GM21825 (cell line): Measurements from ENCODE around the gene PHEX.

Source experiments
- ATAC-seq: cut with Tn5 transposase; IDR thresholded peaks from one replicate; pipeline ENCODE4 v1.9.1; 2021; ENCODE audit warnings: mild to moderate bottlenecking, moderate library complexity; ENCODE audit not compliant: unreplicated experiment

Gene PHEX

DNA sequence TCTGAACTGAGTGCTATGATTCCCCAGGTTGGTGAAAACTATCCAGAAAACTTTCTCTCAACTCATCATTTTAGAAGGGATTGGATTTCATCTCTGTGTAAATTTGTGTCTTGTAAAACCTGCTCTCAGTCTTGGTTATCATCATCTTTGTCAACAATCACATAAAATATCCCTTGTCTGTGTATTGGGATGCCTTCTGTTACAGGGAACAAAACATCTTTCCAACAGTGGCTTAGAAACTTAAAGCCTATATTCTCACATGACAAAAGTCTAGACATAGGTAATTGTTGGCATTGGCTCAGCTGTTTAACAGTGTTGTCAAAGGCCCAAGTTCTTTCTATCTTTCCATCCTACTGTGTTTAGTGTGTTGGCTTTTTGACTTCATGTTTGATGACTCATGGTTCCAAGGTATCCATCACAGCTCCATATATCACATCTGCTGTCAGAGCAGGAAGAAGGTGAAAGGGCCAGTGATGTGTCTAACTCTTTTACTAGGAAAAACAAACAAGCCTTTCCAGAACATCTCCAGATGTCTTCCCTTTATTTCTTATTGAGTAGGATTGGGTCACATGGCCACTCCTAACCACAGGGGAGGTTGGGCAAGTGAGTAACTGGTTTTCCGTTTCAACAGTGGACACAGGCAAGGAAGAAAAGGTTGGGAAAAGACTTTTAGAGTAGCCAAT lies 65.0 kb downstream of the PHEX start:
- ATAC-seq, result no peak

DNA sequence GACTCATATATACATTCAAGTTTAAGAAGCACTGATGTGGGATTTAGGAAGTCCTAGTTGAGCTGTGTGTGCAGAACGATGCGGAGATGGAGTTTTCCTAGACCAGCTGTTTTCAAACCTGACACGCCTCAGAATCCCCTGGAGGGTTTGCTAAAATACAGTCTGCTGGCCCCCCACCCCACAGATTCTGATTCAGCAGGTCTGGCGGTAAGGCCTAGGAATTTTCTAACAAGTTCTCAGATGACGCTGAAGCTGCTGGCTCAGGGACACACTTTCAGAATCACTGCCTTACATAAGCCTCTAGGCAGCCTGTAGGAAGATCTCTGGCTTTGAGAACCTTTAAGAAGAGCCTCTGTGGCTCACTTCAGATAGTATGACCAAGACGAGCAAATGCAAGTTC lies 73.1 kb downstream of the PHEX start:
- ATAC-seq, result no peak

DNA sequence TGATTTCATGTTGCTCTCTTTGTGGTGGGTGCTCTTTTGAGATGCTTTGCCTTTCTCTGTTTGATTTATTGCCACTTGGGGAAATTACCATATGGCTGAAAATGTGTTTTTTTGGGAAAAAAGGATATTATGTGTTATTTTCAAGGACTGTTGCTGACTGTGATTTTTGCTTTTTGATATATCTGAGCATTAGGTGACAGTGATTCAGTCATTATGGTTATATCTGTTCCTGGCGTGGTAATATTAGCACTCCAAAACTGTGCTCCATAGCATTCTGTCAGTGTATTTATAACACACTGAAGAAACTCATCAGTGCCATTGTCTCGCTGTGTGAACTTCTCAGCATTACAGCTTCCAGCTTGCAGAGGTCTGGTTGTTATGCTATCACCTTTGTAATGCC lies 73.8 kb downstream of the PHEX start:
- no peak for ATAC-seq

DNA sequence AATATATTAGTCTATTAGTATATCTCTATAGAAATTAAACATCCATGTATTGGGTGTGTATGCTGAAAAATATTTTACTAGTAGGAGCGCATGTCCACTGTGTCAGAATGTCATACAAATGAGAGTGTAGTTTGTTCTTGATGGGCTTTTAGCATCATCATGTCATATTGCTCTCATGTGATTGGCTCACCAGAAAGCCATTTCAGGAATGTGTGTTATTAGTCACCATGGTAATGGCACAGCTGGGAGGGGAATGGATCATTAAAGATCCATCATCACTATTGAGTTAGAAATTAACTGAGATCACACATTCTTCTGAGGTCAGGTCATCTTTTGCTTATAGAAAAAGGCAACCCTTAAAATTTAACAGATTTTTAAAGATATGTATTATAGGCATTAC lies 77.3 kb downstream of the PHEX start:
- ATAC-seq, result no peak

DNA sequence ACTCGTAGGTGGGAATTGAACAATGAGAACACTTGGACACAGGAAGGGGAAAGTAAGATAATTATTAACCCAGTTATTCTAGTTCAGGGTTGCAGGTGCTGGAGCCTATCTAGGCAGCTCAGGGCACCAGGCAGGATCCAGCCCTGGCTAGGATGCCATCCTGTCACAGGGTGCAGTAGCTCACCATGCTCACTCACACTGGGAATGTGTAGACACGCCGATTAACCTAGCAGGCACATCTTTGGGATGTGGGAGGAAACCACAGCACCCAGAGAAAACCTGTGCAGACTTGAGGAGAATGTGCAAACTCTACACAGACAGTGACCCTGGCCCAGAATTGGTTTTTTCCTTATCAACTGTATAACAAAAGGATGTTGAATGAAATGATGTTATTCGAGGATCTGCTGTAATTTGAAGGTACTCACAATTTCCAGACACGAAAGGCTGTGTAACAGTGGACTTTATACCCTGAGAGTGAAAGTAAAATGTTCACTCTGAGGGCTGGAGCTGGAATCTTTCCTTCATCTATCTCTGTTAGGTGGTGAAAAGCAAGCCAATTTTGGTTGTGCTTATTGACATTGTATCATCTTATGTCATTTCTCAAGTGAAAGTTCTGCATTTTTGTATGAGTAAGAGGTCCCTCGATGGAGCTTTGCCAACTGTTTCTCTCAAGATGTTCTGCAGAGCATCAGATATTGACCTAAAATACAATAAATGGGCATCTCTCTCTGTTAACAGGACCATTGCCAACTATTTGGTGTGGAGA lies 78.8 kb downstream of the PHEX start:
- no peak for ATAC-seq

DNA sequence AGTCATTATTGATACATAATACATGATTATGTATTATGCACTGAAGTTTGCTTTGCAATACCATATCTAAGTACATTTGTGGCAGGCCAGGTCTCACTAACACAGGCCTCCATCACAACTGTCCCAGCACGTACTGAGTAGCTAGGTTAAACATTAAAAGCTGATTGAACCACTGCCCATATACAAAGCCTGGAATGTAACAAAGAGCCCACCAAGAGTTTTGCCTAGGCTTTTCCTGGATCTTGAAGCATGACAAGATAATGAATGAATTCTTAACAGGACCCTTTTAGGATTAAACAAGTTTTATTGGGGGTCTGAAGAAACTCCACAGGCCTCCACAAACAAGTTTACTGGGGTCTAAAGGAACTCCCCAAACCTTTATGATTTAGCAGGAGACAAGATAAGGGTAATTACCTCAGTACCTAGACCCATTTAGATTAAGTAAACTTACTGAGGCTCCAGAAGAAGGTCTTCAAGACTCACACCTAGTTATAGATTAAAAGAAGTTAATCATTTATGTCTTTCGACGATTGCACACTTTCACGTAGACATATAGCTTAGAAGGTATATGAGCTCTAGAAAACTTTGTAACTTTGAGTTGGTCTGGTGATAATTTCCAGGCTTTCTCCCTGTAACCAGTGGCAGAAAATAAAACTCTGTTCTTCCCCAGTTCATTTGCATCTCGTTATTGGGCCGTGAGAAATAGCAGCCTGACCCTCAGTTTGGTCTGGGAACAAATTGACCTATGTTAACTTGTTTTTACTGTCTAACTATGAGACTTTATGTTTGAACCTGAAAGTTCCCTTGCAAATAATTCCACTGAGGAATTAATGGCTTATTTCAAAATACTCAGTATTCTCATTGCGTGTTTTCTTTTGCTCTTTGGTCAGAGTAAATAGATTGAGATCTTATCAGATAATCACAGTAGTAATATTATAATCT lies 84.8 kb downstream of the PHEX start:
- no peak for ATAC-seq

DNA sequence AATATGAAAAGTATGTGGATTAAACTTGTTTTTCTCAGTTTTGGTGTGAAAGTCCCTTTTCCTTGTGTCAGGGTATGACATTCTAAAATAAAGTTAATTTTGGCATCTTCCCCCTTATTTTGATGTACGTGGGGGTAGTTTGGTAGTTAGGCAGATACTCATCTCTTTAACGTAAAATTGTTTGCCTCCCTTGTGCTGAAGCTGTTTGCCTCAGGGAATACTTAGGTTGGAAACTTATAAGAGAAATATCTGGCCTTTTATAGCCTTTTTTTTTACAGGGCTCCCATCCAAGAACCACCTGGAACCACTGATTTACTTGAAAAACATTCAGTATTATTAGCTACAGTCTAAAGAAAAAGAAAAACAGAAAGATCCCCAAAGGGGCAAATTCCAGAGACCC lies 85.5 kb downstream of the PHEX start:
- ATAC-seq, result no peak

DNA sequence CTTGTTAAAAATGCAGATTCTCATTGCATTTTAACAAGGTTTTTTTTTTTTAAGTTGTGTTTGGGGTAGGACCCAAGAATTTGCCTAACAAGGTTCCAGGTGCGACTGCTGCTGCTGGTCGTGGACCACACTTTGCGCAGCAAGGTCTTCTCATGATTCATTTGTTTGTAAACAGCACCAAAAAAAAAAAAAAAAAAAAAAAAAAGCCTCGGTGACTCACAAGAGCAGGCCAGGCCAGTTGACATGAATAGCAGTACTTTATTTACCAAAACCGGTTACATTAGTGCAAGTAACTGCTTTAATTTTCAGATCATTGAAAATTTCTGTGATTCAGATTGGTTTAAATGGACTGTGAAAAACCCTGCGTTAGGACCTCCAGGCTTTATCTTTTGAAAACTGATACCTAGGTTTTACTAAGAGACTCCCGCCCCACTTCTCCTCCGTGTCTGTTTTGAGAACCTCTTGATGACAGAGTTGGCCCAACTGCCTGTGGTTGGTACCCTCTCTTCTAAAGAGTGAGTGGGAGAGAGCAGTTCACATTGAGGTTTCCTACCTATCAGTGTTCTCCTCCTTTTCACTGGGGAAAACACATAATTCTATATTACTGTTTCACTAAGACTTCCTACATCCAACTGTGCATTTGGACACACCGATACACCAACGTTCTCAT lies 86.2 kb downstream of the PHEX start:
- ATAC-seq, result no peak

DNA sequence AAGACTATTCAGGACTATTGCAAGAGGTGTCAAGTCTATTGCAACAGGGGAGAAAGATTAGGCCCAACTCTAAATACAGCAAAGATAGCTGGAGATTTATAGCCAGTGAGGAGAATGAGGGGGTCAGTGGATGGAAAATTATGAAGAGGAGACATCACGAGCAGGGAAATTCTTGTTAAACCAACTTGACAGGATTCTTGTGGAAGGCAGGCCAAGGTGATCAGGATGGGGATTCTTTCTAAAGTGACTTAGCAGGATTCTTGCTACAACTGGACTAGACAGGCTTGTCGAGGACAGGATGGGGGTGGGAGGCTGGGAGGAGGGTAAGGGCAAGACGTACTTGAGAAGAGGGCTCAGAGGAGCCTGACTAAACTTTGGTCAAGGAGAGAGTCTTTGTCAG lies 89.0 kb downstream of the PHEX start:
- ATAC-seq, result no peak

DNA sequence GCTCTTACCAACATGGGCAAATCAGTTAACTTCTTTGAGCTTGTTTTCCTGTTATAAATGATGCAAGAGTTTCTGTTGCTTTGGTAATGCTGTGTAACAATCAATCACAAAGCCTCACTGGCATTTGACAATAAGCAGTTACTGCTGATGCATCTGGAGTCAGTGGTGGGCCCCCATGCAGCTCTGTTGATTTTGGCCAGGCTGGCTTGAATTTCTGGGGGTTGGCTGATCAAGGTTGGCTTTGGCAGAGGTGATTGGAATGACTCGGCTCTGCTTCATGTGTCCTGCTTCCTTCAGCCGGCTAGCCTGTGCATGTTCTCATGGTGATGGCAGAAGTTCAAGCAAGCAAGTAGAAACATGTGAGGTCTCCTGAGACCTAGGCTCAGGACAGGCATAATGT lies 90.4 kb downstream of the PHEX start:
- ATAC-seq, result no peak

DNA sequence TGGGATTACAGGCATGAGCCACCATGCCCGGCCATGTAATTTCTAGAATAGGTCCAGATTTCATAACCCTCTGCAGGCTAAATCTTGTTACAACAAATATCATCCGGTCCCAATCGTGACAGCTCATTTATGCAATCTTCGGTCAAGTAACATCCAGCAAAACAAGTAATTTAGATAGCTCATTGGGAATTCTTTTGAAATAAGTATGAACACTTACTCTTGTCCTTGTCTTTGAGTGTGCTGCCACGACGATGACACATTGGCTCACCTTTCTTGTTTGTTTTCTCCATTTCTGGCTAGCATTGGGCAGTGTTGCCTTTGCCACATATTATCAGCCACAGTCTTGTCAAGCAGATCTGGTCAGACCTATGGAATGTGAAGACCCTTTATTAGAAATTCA lies 92.0 kb downstream of the PHEX start:
- no peak for ATAC-seq

DNA sequence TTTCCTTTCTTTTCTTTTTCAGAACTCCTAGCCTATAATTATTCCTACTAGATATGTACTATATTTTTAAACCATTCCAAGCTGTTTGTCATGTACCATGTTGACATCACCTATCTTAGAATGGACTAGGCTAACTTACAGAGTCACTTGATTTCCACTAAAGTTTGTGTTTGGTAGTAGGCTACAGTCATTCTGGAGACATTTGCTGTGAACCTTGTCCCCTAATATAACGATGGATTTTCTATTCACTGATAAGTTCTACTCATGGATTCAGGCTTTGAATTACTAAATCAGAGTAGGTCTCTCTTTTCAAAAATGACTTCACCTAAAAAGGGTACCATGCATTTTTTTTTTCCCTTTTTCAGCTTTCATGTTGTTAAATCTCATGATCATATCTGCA lies 93.4 kb downstream of the PHEX start:
- no peak for ATAC-seq

DNA sequence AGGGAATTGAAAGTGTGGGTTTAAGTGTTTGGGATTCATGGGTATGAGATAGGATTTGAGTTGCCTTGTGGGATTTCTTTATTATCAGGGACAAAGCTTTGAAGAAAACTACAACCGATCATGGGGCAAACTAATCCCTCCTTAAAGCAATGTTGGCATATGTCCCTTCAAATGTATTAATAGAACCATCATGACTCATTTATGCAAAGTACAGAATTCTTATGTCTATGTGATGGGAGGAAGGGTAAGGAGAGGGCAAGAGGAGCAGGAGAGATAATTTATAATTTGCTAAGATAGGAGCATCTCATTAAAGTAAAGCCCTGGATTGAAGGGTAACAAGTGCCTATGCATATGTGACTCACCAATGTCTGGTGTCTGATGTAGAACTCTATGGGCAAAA lies 94.2 kb downstream of the PHEX start:
- ATAC-seq, result no peak

DNA sequence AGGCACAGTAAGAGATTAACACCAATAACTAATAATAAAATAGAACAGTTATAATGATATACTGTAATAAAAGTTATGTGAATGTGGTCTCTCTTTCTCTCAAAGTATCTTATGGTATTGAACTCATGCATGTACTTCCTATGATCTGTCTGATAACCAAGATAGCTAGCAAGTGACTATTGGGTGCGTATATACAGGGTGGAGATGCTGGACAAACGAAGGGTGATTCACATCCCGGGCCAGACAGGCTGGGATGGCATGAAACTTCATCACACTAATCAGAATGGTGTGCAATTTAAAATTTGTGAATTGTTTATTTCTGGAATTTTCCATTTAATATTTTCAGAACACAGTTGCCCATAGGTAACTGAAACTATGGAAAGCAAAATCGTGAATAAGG lies 96.8 kb downstream of the PHEX start:
- ATAC-seq, result no peak

DNA sequence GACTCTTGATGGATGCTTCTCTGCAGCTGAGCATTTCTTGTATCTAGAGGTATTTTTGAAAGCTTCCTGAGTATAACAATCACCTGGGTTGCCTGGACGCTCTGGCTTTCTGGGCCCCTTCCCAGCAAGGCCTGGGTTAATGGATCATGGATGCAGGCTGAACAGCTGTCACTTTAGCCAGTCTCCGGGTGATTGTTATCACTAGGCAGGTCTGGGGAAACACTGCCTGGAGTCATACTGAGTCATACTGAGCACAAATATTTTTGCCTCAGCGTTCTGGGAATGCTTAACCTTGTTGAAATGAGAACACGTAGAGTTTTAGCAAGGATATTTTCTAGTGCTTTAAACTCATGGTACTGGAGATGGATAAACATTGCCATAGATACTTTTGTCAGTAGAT lies 102.6 kb downstream of the PHEX start:
- no peak for ATAC-seq

DNA sequence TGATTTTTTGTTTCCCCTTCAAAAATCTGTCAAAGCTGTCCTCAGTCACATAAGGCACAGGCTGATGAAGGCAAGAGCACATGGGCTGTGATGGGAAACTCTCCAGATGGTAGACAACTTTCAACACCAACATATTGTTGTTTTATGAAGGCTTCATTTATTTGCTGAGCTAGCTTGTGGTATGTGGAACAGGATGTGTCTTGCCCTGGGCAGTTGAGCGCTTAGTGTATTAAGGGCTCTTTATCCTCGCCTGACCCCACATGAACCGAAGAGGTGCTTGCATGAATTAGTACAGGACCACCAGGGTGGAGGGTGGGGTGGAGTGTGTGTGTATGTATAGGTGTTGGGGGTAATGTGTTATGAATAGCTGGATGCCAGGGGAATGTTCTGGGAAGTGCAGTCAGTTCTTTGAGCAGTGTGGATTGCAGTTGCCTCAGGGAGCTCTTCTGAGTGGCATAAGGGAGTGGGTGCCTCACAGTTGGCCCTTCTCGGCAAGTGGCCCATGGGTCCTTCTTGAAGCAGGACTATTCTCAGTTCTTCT lies 103.1 kb downstream of the PHEX start:
- ATAC-seq, result no peak

DNA sequence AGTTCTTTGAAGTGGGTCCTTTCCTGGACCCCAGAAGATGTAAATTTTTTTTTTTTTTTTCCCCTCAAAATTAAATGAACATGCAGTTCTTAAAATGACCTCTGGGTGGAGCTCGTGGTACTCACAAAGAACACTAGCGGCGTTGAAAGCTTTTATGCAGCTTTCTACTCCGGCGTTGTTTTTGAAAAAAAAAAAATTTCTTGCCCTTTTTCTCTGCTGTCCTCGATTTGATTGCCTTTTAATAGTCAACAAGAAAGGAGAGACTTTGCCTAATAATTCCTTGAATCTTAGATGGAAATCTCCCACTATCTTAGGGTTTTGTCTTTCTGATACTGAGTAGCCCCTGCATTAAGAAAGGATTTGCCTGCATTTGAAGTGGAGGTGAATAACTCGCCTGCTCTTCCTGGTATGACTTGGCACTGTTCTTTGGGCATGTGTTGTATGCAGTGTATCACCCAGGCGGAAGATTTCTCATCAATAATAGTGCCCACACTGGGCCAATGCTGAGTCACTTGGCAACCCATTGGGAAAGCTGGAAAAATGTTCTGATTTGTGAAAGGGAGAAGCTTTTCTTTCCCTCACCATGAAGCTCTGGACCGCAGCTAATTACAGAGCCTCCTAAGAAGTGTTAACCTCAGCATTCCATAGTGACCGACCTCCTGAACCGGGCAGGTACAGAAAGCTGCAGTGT lies 104.0 kb downstream of the PHEX start:
- no peak for ATAC-seq

DNA sequence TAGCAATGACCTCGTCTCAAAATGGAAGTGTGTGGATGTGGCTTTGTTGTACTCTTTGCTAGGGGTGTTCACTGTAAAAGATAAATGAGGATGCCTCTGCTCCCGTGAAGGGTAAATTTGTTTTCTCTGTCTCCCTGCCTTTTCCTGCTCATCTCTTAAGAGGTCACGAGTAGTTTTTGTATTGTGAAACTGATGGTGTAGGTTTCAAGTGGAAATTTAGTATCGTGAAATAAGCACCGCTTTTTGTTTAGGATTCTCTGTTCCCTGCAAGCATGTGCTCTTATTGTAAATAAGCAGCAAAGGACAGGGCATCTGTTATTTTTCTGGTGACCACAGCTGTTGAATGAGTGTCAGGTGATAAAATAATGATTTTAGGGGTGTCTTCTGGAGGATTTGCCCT lies 104.6 kb downstream of the PHEX start:
- ATAC-seq, result no peak

DNA sequence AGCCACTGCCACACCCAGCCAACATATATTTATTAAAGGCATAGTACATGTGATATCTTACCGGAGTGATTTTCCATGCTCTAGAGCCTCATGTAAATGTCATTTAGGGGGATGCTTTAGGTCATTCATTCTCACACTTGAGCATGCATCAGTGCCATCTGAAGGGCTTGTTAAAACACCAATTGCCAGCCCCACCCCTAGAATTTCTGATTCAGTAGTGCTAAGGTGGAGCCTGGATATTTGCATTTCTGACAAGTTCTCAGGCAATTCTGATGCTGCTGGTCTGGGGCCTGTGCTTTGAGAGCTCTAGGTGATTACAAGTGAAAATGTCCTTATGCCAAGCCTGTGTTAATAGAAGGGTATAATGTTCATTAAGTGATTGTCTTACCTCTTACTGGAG lies 107.7 kb downstream of the PHEX start:
- no peak for ATAC-seq

DNA sequence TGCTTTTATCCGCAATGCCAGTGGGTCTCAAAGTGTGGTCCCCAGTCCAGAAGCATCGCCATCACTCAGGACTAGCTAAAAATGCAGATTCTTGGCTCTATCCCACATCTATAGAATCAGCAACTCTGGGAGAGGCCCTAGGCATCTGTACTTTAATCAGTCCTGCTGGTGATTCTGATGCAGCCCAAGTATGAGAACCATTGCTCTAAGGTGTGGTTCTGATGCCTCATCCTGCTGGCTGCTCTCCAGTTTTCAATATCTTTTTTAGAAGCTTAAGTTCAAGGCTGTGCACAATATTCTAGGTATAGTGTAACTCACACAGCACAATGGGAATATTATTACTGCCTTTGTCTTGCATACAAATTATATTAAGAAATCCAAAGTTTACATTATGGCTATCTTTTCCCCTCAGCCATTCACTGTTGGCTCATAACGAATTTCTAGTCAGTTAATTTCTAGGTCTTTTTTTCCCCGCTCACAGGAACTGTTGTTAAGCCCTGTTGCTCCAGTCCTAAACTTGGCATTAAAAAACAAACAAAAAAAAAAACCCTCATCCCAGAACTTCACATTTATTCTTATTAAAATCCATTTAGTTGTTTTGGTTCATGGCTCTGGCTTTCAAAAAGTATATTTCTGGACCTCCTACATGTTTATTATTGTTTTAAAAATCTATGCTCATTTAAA lies 109.1 kb downstream of the PHEX start:
- no peak for ATAC-seq
